ENCODE results near the gene PADI4.

PADI4 gene

GRCh38 chr1:17272646-17273045, 35.4 kb upstream of the PADI4 start:
- DNase-seq (ENCODE audit: low read depth): no peak
- TF ChIP-seq MAX (IDR thresholded peaks at IDR 0.05; ENCODE audit: low read depth, low read length) (no peak), POLR2A (IDR thresholded peaks at IDR 0.05; ENCODE audit: extremely low read depth, insufficient read length) (no peak)
- H3K4me3 ChIP-seq (ENCODE audit: low read depth, low read length): no peak overlapping the region

- TF ChIP-seq MAX (IDR thresholded peaks at IDR 0.05; ENCODE audit: low read depth, low read length): no peak
- no peak for TF ChIP-seq POLR2A (IDR thresholded peaks at IDR 0.05; ENCODE audit: extremely low read depth, insufficient read length)
- TF ChIP-seq CTCF (IDR thresholded peaks at IDR 0.05; ENCODE audit: low read depth, low read length): no peak
- no peak for TF ChIP-seq MYC (IDR thresholded peaks at IDR 0.05; ENCODE audit: low read depth, low read length)
- no peak for DNase-seq (ENCODE audit: low read depth)
- H3K4me3 ChIP-seq (ENCODE audit: low read depth, low read length): no peak overlapping the region
Observed at GRCh38 chr1:17273096-17273495, 34.9 kb upstream of the PADI4 start.

GRCh38 chr1:17274186-17275170, 33.5 kb upstream of the PADI4 start:
- TF ChIP-seq CTCF (IDR thresholded peaks at IDR 0.05; ENCODE audit: low read depth, low read length) (peak; percentile 83), POLR2A (IDR thresholded peaks at IDR 0.05; ENCODE audit: extremely low read depth, insufficient read length) (no peak)
- H3K4me3 ChIP-seq (ENCODE audit: low read depth, low read length): no peak overlapping the region
- peak; percentile 80 for DNase-seq (ENCODE audit: low read depth)

- TF ChIP-seq POLR2A (IDR thresholded peaks at IDR 0.05; ENCODE audit: extremely low read depth, insufficient read length): no peak
- no peak for TF ChIP-seq MYC (IDR thresholded peaks at IDR 0.05; ENCODE audit: low read depth, low read length)
- TF ChIP-seq CTCF (IDR thresholded peaks at IDR 0.05; ENCODE audit: low read depth, low read length): no peak
- no peak for TF ChIP-seq MAX (IDR thresholded peaks at IDR 0.05; ENCODE audit: low read depth, low read length)
- DNase-seq (ENCODE audit: low read depth): peak; percentile 75
Observed at GRCh38 chr1:17276568-17276967, 31.4 kb upstream of the PADI4 start.

GRCh38 chr1:17277511-17278159, 30.4 kb upstream of the PADI4 start:
- H3K4me3 ChIP-seq (ENCODE audit: low read depth, low read length): no peak overlapping the region
- DNase-seq (ENCODE audit: low read depth): no peak
- TF ChIP-seq MYC (IDR thresholded peaks at IDR 0.05; ENCODE audit: low read depth, low read length): no peak
- TF ChIP-seq CTCF (IDR thresholded peaks at IDR 0.05; ENCODE audit: low read depth, low read length): no peak
- no peak for TF ChIP-seq POLR2A (IDR thresholded peaks at IDR 0.05; ENCODE audit: extremely low read depth, insufficient read length)
- TF ChIP-seq MAX (IDR thresholded peaks at IDR 0.05; ENCODE audit: low read depth, low read length): no peak

More at GRCh38 chr1:17276568-17276967, 31.4 kb upstream of the PADI4 start:
- H3K4me3 ChIP-seq (ENCODE audit: low read depth, low read length): no peak overlapping the region

Data from NB4 (cell line).